EL (cell line): ENCODE results near the gene CPSF3.
"Not testable (repeated sequence)": the region's sequence is repeated elsewhere in the genome, so short reads cannot be mapped to it uniquely, and the experiment has no call there.

Experiments used
- DNase-seq: peaks from one replicate; pipeline ENCODE4 v3.0.0-alpha.2; 2016

CPSF3 gene

GRCh38 chr2:9472511-9472910 is 49.1 kb downstream of the CPSF3 start:
- no peak for DNase-seq

DNA sequence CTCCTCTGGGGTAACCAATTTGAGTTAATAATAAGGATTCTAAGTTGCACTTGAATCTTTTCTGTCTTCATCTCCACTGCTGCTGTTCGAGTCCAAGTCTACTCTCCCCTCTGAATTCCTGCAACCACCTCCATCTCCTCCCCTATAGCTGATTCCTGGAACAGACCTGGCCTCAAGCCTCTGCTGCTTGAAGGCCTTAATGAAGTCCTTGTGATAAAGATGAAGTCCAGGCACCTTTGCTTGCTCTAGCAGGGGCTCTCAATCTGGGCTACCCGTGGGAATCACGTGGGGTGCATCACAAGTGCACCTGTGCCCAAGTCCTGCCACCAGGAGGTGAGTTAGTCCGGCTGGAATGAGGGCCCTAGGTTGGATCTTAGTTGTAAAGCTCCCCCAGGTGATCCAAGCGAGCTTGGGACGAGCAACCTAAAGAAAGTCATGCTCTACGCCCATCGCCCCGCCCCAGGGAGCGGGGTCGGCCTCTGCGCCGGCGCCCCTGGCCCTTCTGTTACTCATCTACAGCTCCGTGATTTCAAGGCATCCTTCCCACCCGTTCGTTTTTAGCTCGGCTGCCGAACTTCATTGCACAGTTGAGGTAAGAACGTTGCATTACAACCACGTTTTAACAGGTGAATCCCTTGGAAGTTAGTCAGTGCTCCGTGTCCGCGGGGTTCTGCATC is 50.0 kb downstream of the CPSF3 start:
- DNase-seq = no peak

DNA sequence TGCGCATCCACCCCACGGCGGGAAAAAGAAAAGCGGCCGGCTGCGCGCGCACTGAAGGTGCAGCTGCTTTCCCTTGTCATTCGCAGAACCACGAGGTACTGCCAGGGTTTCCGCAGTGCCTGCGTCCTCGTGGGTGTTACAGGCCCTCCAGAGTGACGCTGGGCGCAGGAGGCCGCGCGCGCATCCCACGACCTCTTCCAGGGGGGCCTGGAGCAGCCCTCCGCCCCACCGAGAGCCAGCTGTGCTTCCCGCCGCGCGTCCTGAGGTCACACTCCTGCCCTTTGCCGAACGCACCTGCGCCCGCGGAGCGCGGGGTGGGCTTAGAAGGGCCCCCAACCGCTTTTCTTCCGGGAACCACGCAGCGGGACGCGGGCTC is 50.5 kb downstream of the CPSF3 start:
- DNase-seq = no peak

- DNase-seq = peak; percentile 58
These were observed 51.1 kb downstream of the CPSF3 start, which contains the start of gene IAH1 for GRCh38 chr2:9474361-9475057. IAH1 (plus strand) TSS chr2:9474551; CDS start chr2:9474567, 16 bp downstream.

GRCh38 chr2:9477914-9478313 is 54.5 kb downstream of the CPSF3 start:
- no peak for DNase-seq

- no peak for DNase-seq
These were observed 55.1 kb downstream of the CPSF3 start for GRCh38 chr2:9478526-9478925.

DNA sequence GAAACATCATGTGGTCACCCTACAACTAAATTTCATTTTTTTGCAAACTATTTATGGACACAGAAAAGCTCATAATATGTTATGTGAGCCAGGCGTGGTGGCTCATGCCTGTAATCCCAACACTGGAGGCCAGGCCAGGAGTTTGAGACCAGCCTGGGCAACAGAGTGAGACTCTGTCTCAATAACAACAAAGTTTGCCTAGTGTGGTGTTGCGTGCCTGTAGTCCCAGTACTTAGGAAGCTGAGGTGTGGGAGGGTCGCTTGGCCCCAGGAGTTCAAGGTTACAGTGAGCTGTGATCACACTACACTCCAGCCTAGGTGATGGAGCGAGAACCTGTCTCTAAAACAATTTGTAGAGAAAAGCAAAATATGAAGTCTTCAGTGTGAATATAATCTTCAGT is 56.7 kb downstream of the CPSF3 start:
- DNase-seq = no peak

GRCh38 chr2:9483107-9483506 is 59.7 kb downstream of the CPSF3 start:
- DNase-seq = no peak

DNA sequence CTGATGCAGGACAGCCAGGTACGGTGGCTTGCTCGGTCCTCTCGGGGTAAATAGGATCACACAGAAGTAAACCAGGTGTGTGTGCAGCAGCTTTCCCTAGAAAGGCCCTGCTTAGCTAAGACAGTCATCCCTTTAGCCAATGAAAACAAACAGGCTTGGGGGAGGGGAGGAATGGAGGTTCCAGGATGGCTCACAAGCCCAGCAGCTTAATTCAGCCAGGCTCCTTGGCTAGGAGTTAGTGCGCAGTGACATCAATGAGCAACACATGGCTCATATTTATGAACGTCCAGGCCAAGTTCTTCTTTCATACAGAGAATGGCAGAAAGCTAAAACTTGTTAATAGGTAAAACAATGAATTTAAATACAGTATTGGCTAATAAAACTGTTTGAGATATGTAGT is 61.1 kb downstream of the CPSF3 start:
- DNase-seq = no peak

DNA sequence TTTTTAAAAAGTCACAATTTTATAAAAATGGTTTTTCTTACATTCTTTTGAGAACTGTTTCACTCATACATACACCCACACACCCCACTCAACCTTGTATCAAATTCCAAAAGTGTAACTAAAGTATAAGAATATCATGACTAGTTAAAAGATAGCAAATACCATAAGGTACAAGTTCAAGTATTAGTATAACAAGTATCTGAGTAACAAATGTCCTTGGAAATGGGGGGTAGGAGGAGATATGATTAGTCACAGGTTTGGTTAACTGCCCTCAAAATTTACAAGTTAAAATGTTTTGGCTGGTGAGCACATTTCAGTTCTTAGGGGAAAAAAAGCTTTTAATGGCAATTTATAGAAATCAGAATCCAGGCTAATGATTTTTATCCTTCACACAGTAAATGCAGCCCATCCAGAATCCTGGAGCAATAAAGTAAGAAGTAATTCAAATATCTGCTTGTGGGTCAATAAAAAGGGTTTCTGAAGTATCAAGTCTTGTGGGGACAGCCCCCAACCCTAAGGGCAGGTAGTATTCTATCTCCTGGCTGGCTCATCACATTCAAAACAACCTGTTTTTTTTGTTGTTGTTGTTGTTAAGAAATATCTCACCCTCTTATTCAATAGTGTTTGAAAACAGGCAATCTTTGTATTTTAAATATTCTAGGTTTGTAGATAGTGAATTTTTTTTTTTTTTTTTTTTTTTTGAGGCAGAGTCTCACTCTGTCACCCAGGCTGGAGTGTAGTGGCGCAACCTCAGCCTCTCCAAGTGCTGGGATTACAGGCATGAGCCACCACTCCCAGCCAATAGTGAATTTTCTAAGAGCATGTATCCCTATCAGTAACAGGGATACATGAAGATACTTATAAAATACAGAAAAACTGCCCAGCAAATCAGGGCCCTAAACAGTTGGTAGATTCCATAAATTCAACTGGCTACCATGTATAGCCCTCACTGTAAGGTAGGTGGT is 65.4 kb downstream of the CPSF3 start:
- peak; percentile 42 for DNase-seq

GRCh38 chr2:9490789-9491188 is 67.3 kb downstream of the CPSF3 start:
- DNase-seq = no peak

DNA sequence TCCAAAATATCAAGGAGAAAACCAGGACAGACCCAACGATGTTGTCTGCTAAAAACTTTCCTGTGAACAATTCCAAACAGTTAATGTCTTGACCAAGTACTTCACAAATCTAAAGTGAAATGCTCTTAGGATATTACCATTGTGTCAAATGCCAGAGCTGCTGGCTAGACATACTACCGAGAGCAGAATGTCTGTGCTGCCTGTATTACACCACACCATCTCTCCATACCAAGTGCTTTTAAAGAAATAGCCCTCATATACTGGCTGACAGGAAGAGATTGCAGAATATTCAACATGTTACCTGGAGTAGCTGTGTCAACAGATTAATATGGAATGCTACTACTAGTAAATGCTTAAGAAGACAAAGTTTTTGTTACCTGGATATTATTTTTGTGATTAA is 69.5 kb downstream of the CPSF3 start:
- no peak for DNase-seq

- DNase-seq = no peak
These were observed 70.0 kb downstream of the CPSF3 start for GRCh38 chr2:9493478-9493877.

DNA sequence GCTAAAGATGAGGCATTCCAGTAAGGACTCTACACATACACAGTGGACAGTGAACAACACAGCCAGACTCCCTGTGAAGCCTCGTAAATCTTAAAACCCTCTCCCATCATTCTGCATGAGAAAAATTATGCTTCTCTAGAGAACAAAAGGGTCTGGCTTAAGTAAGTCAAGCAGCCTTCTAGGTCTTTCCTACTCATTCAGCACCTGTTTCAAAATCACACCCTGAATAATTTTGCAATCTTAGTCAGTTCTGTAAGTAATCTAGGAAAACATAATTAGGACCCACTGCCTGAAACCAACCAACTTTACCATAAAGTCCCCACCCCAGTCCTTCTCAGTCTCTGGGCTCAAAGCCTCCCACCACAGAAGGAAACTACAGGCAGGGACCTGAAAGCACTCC is 70.6 kb downstream of the CPSF3 start:
- DNase-seq = no peak

GRCh38 chr2:9497017-9497416 is 73.6 kb downstream of the CPSF3 start:
- no peak for DNase-seq

DNA sequence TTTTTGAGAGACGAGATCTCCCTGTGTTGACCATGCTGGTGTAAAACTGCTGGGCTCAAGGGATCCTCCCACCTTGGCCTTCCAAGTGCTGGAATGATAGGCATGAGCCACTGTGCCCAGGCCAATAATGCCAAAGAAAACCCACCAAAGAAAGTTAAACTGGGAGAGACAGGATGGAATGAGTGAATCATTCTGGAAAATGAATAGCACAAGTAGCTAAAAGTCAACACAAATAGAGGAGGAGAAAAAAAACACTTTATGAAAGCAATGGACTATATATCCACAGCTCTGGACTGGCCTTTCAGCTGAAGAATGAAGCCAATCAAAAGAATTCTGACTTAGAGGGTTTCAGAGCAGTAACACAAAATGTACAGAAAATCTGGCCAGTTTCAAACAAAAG is 74.8 kb downstream of the CPSF3 start:
- DNase-seq = peak; percentile 36

- no peak for DNase-seq
These were observed 85.5 kb downstream of the CPSF3 start for GRCh38 chr2:9508931-9509330.

GRCh38 chr2:9513946-9514345 is 90.5 kb downstream of the CPSF3 start:
- not testable (repeated sequence) for DNase-seq

GRCh38 chr2:9517118-9517782 is 93.8 kb downstream of the CPSF3 start:
- no peak for DNase-seq

GRCh38 chr2:9518163-9518562 is 94.7 kb downstream of the CPSF3 start:
- no peak for DNase-seq

GRCh38 chr2:9518780-9519179 is 95.3 kb downstream of the CPSF3 start:
- DNase-seq = no peak

- DNase-seq = no peak
These were observed 95.8 kb downstream of the CPSF3 start for GRCh38 chr2:9519250-9519649.
